GM18526 (cell line): Measurements from ENCODE around the gene ZC3H7A.

Experiments used
- POLR2A ChIP-seq: IDR thresholded peaks from 3 replicates; pipeline ENCODE4 v1.6.1; 2011; ENCODE audit not compliant: insufficient read length; ENCODE audit errors: extremely low read depth

Gene ZC3H7A

DNA sequence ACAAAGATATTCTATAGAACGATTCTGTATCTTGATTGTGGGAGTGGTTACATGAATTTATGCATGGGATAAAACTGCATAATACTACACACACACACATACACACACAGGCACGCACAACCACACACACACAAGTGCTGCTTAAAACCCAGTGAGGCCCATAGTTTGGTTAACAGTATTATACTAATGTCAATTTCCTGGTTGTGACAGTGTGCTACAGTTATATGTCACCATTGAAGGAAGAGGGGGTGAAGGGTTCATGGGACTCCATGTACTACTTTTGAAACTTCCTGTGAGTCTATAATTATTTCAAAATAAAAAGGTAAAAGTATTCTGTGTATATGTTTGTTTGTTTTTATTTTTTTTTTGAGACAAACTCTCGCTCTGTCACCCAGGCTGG is 8.1 kb downstream of the ZC3H7A start:
- no peak for TF ChIP-seq POLR2A

GRCh38 chr16:11784038-11784369 is 13.1 kb downstream of the ZC3H7A start:
- no peak for TF ChIP-seq POLR2A

GRCh38 chr16:11783319-11784037 is 13.6 kb downstream of the ZC3H7A start:
- TF ChIP-seq POLR2A, result no peak

- no peak for TF ChIP-seq POLR2A
These were observed 15.3 kb downstream of the ZC3H7A start for GRCh38 chr16:11781773-11782172.

GRCh38 chr16:11780991-11781680 is 15.9 kb downstream of the ZC3H7A start:
- TF ChIP-seq POLR2A, result no peak

DNA sequence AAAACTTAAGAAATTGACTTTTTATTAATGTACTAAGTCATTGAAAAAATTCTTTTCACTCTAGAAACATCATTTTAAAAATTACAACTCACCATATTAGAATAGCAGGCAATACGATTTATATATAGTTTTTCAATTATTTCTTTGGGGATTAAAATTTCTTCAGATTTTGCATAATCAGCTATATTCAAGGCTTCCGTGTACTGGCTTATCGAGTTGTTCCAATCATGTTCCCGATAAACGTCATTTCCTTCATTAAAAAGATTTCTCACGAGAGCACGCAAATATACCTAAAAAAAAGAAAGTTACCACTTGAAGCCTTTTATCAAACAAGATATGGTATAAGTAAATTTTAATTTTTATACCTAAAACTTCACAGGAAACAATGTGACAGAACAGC is 18.0 kb downstream of the ZC3H7A start:
- no peak for TF ChIP-seq POLR2A

GRCh38 chr16:11774065-11774626 is 22.9 kb downstream of the ZC3H7A start:
- no peak for TF ChIP-seq POLR2A

DNA sequence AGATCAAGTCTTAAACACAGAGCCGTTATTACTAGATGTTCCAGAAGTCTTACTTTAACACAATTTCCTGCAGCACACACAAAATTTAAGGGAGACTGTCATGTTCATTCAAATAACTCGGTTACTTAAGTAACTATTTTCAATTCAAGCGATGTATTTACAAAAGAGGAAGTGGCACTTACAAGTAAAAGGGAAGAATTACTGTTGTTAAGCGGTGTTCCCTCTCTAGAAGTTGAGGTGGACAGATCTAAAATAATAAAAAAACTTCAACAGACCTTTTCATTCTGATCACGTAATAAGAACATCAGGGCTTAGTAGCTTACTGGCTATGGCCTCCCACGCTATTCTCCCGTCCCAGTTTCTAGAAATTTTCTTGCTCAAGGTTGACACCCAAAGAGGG is 28.2 kb downstream of the ZC3H7A start:
- no peak for TF ChIP-seq POLR2A

- TF ChIP-seq POLR2A, result no peak
These were observed 34.6 kb downstream of the ZC3H7A start for GRCh38 chr16:11762431-11762830.

- no peak for TF ChIP-seq POLR2A
These were observed 37.1 kb downstream of the ZC3H7A start for GRCh38 chr16:11759997-11760396.

- TF ChIP-seq POLR2A, result no peak
These were observed 37.8 kb downstream of the ZC3H7A start for GRCh38 chr16:11759163-11759834.

- no peak for TF ChIP-seq POLR2A
These were observed 39.1 kb downstream of the ZC3H7A start for GRCh38 chr16:11757671-11758545.

- no peak for TF ChIP-seq POLR2A
These were observed 40.8 kb downstream of the ZC3H7A start for GRCh38 chr16:11756248-11756647.

DNA sequence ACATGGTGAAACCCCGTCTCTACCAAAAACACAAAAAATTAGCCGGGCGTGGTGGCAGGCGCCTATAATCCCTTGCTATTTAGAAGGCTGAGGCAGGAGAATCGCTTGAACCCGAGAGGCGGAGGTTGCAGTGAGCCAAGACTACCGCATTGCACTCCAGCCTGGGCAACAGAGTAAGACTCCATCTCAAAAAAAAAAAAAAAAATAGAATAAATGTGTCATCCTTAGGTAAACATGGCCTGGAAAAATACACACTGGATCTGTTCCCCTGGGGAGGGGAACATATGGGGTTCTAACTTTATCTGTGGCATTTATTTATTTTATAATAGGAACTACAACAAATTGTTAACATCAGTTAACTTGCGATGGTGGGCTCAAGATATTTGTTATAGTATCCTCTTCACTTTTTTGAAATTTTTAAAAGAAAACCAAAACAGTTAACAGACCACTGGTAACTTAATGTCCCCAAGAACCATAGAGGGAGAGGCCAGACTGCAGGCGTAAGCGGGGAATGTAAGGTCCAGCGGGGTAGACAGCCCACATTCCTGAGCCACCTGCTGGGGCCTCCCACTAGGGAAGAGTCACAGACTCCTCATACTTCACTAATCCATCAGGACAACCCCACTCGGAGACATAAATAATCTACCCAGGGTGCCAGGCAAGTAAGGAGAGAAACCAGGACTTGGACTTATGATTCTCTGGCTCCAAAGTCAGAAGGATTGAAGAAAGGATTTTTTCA is 41.9 kb downstream of the ZC3H7A start:
- TF ChIP-seq POLR2A, result no peak
